ENCODE data around the gene NINJ1. TPM values are rescaled to one million over a fixed set of nuclear protein-coding genes. Genes with fewer than 3 reads are reported as not detected.
"Not testable (repeated sequence)": the region's sequence is repeated elsewhere in the genome, so short reads cannot be mapped to it uniquely, and the experiment has no call there.

NINJ1 gene
- total and polyA plus RNA-seq, 8 donors, result 9.3 to 153 (median 34.6) TPM

GRCh38 chr9:93108291-93109041 lies 25.6 kb downstream of the NINJ1 start:
- intact Hi-C loops (cut with DNase I; ENCODE audit: low total_unique reads), result no loop called here
- H3K27ac ChIP-seq, result no peak overlapping the region

DNA sequence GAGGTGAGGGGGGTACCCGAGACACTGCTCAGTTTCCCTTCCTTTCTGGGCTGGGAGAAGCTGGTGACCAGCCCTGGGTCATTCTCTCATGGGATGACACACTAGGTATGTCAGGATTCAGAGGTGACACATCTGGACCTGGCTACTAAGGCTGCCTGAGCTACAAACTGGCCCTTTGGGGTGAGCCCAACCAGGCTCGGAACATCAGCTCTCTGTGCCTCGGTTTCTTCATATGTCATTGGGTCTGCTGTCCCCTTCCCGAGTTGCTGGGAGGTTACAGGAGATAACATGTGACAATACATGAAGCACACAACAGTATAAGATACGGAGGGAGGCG lies 26.3 kb downstream of the NINJ1 start:
- DNase-seq, result peak in 1 of 2 donors; percentile 3
- no peak for TF ChIP-seq CTCF (IDR thresholded peaks at IDR 0.05)
- no peak for TF ChIP-seq EP300 (IDR thresholded peaks at IDR 0.05)
- no peak for TF ChIP-seq POLR2A (IDR thresholded peaks at IDR 0.05)
- no peak for TF ChIP-seq POLR2AphosphoS5 (IDR thresholded peaks at IDR 0.05)
- Histone ChIP-seq H3K4me1 (peaks cover 0 to 57% (median 12%) of the 10 kb centered on the region in 4 donors), H3K4me3 (no peak overlapping the region), H3K36me3 (peaks cover 30 to 50% (median 44%) of the 10 kb centered on the region in 4 donors), H3K27ac (no peak overlapping the region), H3K9me3 (peaks cover 0 to 7% (median 3%) of the 10 kb centered on the region in 4 donors), H3K27me3 (no peaks in the 10 kb centered on the region)
- intact Hi-C loops (cut with DNase I; ENCODE audit: low total_unique reads), result no loop called here
- 77 to 92% (median 86%) methylated on average over 6 of the region's 6 CpGs for WGBS, 5 donors

More at GRCh38 chr9:93108291-93109041, 25.6 kb downstream of the NINJ1 start:
- Histone ChIP-seq H3K4me1 (peaks cover 0 to 57% (median 12%) of the 10 kb centered on the region in 4 donors), H3K27me3 (no peaks in the 10 kb centered on the region), H3K4me3 (no peak overlapping the region), H3K9me3 (peaks cover 0 to 7% (median 3%) of the 10 kb centered on the region in 4 donors), H3K36me3 (peaks cover 36 to 57% (median 51%) of the 10 kb centered on the region in 4 donors)
- WGBS, 5 donors, result 81 to 88% (median 84%) methylated on average over 7 to 15 of the region's 15 CpGs
- no peak for TF ChIP-seq CTCF (IDR thresholded peaks at IDR 0.05)
- TF ChIP-seq POLR2AphosphoS5 (IDR thresholded peaks at IDR 0.05), result no peak
- TF ChIP-seq POLR2A (IDR thresholded peaks at IDR 0.05), result no peak
- TF ChIP-seq EP300 (IDR thresholded peaks at IDR 0.05), result no peak
- DNase-seq, result peak in 1 of 2 donors; percentile 11

DNA sequence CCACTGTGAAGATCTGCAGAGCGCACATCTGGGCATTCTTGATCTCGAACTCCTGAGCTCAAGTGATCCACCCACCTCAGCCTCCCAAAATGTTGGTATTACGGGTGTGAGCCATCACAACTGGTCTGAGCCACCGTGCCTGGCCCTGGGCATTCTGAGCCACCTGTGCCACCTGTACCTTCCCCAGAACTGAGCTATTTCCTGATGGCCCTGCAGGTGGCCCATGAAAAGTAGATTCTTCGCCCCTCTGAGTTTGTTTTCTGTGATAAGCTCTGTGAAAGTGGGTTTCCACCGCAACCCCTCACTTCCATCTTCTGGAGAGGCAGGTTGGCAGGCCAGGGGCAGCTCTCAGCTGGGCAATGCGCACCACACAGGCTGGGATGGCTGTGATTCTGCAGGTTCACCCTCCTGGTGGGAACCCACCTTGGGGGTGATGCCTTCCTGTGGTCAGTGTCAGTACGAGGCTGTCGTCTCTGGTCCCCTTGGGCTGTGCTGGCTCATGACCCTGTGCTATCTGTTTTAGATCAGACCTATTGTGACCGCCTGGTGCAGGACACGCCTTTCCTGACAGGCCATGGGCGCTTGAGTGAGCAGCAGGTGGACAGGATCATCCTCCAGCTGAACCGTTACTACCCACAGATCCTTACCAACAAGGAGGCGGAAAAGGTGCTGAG lies 26.8 kb downstream of the NINJ1 start:
- Histone ChIP-seq H3K9me3 (peaks cover 0 to 7% (median 3%) of the 10 kb centered on the region in 4 donors), H3K4me3 (no peak overlapping the region), H3K27ac (no peak overlapping the region), H3K36me3 (peaks cover 30 to 45% (median 39%) of the 10 kb centered on the region in 4 donors), H3K4me1 (peaks cover 0 to 57% (median 12%) of the 10 kb centered on the region in 4 donors), H3K27me3 (no peaks in the 10 kb centered on the region)
- WGBS, 5 donors, result 76 to 95% (median 82%) methylated on average over 8 to 14 of the region's 14 CpGs
- intact Hi-C loops (cut with DNase I; ENCODE audit: low total_unique reads), result no loop called here
- DNase-seq, result peak in 1 of 2 donors; percentile 2
- TF ChIP-seq CTCF (IDR thresholded peaks at IDR 0.05), result no peak
- no peak for TF ChIP-seq EP300 (IDR thresholded peaks at IDR 0.05)
- no peak for TF ChIP-seq POLR2AphosphoS5 (IDR thresholded peaks at IDR 0.05)
- no peak for TF ChIP-seq POLR2A (IDR thresholded peaks at IDR 0.05)

DNA sequence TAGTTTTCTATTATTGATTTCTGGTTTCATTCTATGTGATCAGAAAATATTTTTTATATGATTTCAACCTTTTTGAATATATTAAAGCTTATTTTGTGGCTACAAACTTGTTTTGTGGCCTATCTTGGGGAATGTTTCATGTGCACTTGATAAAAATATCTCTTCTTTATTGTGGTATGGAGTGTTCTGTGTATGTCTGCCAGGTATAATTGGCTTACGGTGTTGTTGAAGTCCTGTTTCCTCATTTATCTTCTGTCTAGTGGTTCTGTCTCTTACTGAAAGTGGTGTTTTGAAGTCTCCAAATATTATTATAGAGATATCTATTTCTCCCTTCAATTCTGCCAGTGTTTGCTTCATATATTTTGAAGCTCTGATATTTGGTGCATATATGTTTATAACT lies 28.4 kb downstream of the NINJ1 start:
- peaks cover 0 to 43% (median 12%) of the 10 kb centered on the region in 4 donors for H3K4me1 ChIP-seq
- H3K27ac ChIP-seq, result no peak overlapping the region
- H3K9me3 ChIP-seq, result peaks cover 0 to 7% (median 3%) of the 10 kb centered on the region in 4 donors
- intact Hi-C loops (cut with DNase I; ENCODE audit: low total_unique reads), result no loop called here
- no peaks in the 10 kb centered on the region for H3K27me3 ChIP-seq
- no peak overlapping the region for H3K4me3 ChIP-seq
- no peak for DNase-seq
- peaks cover 17 to 28% (median 23%) of the 10 kb centered on the region in 4 donors for H3K36me3 ChIP-seq
- 83 to 96% (median 92%) methylated on average over 1 of the region's 1 CpG for WGBS, 5 donors
- TF ChIP-seq POLR2AphosphoS5 (IDR thresholded peaks at IDR 0.05) (no peak), POLR2A (IDR thresholded peaks at IDR 0.05) (no peak), EP300 (IDR thresholded peaks at IDR 0.05) (no peak), CTCF (IDR thresholded peaks at IDR 0.05) (no peak)

- H3K9me3 ChIP-seq; H3K27ac ChIP-seq; H3K36me3 ChIP-seq; intact Hi-C loops (cut with DNase I; ENCODE audit: low total_unique reads); H3K27me3 ChIP-seq; DNase-seq; H3K4me3 ChIP-seq: not testable (repeated sequence)
- H3K4me1 ChIP-seq, result peaks cover 34 to 44% (median 38%) of the 10 kb centered on the region in 4 donors
- 87 to 97% (median 96%) methylated on average over 11 of the region's 11 CpGs for WGBS, 5 donors
These were observed 33.0 kb downstream of the NINJ1 start for GRCh38 chr9:93101086-93101485.
